Measurements from ENCODE around the gene DIP2B.

DIP2B gene

DNA sequence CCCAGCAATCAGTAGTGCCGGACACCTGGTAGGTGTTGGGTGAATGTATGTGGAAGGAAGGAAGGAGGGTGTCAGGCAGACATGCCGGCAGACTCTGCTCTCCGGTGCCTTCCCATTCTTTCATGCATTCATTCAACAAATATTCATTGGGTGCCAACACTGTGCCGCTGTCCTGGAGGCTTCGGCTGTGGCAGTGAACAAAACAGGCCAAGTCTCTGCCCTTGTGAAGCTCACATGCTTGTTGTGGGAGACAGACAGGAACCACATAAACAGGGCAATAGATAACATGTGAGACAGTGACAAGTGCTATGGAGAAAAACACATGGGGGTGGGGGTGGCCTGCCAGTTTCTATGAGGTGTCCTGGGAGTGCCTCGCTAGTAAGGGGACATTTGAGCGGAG, 202.6 kb downstream of the DIP2B start:
- no peaks in the 10 kb centered on the region for H3K27me3 ChIP-seq (replicated peaks in 2 of 5; ENCODE audit: control insufficient read depth in 4 of 5, insufficient read depth in 5 of 5, low read length in 4 of 5)
- H3K4me1 ChIP-seq (ENCODE audit: control extremely low read depth in 1 of 4, control insufficient read depth in 4 of 4, insufficient read depth in 4 of 4, low read length in 3 of 4): no peaks in the 10 kb centered on the region
- no peak overlapping the region for H3K27ac ChIP-seq (ENCODE audit: insufficient read depth in 1 of 2, low read depth in 1 of 2, low read length in 2 of 2, poor library complexity in 1 of 2, severe bottlenecking in 2 of 2)
- peaks cover 28 to 84% (median 54%) of the 10 kb centered on the region in 4 experiments for H3K36me3 ChIP-seq (ENCODE audit: control insufficient read depth in 4 of 4, insufficient read depth in 4 of 4, low read length in 3 of 4)
- no peaks in the 10 kb centered on the region for H3K9me3 ChIP-seq (ENCODE audit: control extremely low read depth in 1 of 5, control insufficient read depth in 4 of 5, insufficient read depth in 2 of 5, low read depth in 1 of 5, low read length in 4 of 5)
- H3K4me3 ChIP-seq (ENCODE audit: control insufficient read depth in 1 of 7, extremely low read depth in 1 of 7, insufficient read depth in 4 of 7, low read depth in 2 of 7, low read length in 6 of 7): no peak overlapping the region
- ChIA-PET CTCF (interaction anchor here (1.3 kb wide), 1 partner anchor 34 kb away, joined by 3 read pairs; no protein-coding TSS in a partner anchor), POLR2A (no interaction called here)
- 95% methylated on average over 6 of the region's 7 CpGs for WGBS (ENCODE audit: insufficient coverage)
- DNase-seq: no peak

DNA sequence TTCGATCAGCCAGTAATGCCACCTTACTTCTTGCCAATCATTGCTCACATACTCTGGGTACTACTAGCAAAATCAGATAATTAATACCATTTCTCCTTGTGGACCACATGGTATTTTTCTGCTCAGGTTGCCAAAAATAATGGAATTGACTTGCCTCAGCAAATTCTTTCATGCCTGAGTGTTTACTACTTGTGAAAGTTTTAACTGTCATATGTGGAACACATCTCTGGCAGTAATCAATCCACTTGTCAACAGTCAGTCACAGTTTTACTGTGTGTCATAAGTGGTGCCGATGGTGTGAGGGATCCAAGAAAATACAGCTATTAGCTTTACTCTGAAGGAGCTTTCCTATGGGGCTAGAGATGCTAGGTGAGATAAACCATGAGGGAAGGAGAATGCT, 203.8 kb downstream of the DIP2B start:
- Histone ChIP-seq H3K4me1 (ENCODE audit: control extremely low read depth in 1 of 4, control insufficient read depth in 4 of 4, insufficient read depth in 4 of 4, low read length in 3 of 4) (no peaks in the 10 kb centered on the region), H3K9me3 (ENCODE audit: control extremely low read depth in 1 of 5, control insufficient read depth in 4 of 5, insufficient read depth in 2 of 5, low read depth in 1 of 5, low read length in 4 of 5) (no peaks in the 10 kb centered on the region), H3K27ac (ENCODE audit: insufficient read depth in 1 of 2, low read depth in 1 of 2, low read length in 2 of 2, poor library complexity in 1 of 2, severe bottlenecking in 2 of 2) (no peak overlapping the region), H3K4me3 (ENCODE audit: control insufficient read depth in 1 of 7, extremely low read depth in 1 of 7, insufficient read depth in 4 of 7, low read depth in 2 of 7, low read length in 6 of 7) (no peak overlapping the region), H3K27me3 (replicated peaks in 2 of 5; ENCODE audit: control insufficient read depth in 4 of 5, insufficient read depth in 5 of 5, low read length in 4 of 5) (no peaks in the 10 kb centered on the region), H3K36me3 (ENCODE audit: control insufficient read depth in 4 of 4, insufficient read depth in 4 of 4, low read length in 3 of 4) (peaks cover 32 to 82% (median 56%) of the 10 kb centered on the region in 4 experiments)
- ChIA-PET CTCF (interaction anchor here (1.0 kb wide), 1 partner anchor 394 kb away, joined by 3 read pairs; no protein-coding TSS in a partner anchor), POLR2A (no interaction called here)
- no peak for DNase-seq
- 100% methylated on average over 2 of the region's 2 CpGs for WGBS (ENCODE audit: insufficient coverage)

DNA sequence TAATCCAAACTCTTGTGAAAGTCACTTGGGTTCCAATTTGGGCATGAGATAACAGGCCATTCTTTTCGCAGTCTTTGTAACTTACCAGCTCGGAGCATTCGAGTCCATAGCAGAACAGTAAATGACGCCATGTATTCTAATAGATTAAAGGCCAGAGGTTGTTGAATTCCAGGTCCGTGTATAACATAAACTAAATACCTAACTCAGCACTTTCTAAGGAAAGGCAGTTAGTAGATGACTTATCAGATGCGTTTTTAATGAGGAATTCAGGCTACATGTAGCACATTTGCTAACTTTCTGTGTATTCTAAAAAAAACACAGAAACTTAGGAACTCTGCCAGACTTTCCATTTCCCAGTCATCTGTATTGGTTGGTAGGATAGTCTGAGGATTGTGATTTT, 206.3 kb downstream of the DIP2B start:
- no peaks in the 10 kb centered on the region for H3K9me3 ChIP-seq (ENCODE audit: control extremely low read depth in 1 of 5, control insufficient read depth in 4 of 5, insufficient read depth in 2 of 5, low read depth in 1 of 5, low read length in 4 of 5)
- no peaks in the 10 kb centered on the region for H3K4me1 ChIP-seq (ENCODE audit: control extremely low read depth in 1 of 4, control insufficient read depth in 4 of 4, insufficient read depth in 4 of 4, low read length in 3 of 4)
- no CpG with 5 or more reads among the region's 6 CpGs for WGBS (ENCODE audit: insufficient coverage)
- no peak overlapping the region for H3K4me3 ChIP-seq (ENCODE audit: control insufficient read depth in 1 of 7, extremely low read depth in 1 of 7, insufficient read depth in 4 of 7, low read depth in 2 of 7, low read length in 6 of 7)
- no peak for DNase-seq
- peaks cover 27 to 81% (median 60%) of the 10 kb centered on the region in 4 experiments for H3K36me3 ChIP-seq (ENCODE audit: control insufficient read depth in 4 of 4, insufficient read depth in 4 of 4, low read length in 3 of 4)
- ChIA-PET POLR2A (no interaction called here), CTCF (interaction anchor here (1.0 kb wide), 1 partner anchor 18 kb away, joined by 3 read pairs; no protein-coding TSS in a partner anchor)
- H3K27me3 ChIP-seq (replicated peaks in 2 of 5; ENCODE audit: control insufficient read depth in 4 of 5, insufficient read depth in 5 of 5, low read length in 4 of 5): no peaks in the 10 kb centered on the region
- no peak overlapping the region for H3K27ac ChIP-seq (ENCODE audit: insufficient read depth in 1 of 2, low read depth in 1 of 2, low read length in 2 of 2, poor library complexity in 1 of 2, severe bottlenecking in 2 of 2)

DNA sequence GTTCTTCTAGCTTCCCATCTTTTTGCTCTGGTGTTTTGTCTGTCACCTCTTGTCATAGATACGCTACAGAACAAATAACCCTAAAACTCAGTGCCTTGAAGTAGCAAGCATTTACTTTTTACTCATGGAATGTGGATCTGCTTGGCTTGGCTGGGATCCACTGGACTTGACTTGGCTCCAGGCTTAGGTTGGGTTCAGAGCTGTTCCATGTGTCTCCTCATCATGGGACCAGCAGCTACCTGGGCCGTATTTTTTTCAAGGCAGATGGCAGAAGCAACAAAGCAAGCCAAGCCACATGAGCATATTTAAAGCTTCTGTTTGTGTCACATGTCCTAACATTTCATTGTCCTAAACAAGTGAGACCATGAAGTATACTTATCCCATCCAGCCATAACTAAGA, 210.4 kb downstream of the DIP2B start:
- Histone ChIP-seq H3K27me3 (replicated peaks in 2 of 5; ENCODE audit: control insufficient read depth in 4 of 5, insufficient read depth in 5 of 5, low read length in 4 of 5) (no peaks in the 10 kb centered on the region), H3K36me3 (ENCODE audit: control insufficient read depth in 4 of 4, insufficient read depth in 4 of 4, low read length in 3 of 4) (peaks cover 26 to 73% (median 48%) of the 10 kb centered on the region in 4 experiments), H3K4me1 (ENCODE audit: control extremely low read depth in 1 of 4, control insufficient read depth in 4 of 4, insufficient read depth in 4 of 4, low read length in 3 of 4) (no peaks in the 10 kb centered on the region), H3K27ac (ENCODE audit: insufficient read depth in 1 of 2, low read depth in 1 of 2, low read length in 2 of 2, poor library complexity in 1 of 2, severe bottlenecking in 2 of 2) (no peak overlapping the region), H3K4me3 (ENCODE audit: control insufficient read depth in 1 of 7, extremely low read depth in 1 of 7, insufficient read depth in 4 of 7, low read depth in 2 of 7, low read length in 6 of 7) (no peak overlapping the region), H3K9me3 (ENCODE audit: control extremely low read depth in 1 of 5, control insufficient read depth in 4 of 5, insufficient read depth in 2 of 5, low read depth in 1 of 5, low read length in 4 of 5) (no peaks in the 10 kb centered on the region)
- POLR2A ChIA-PET: no interaction called here
- CTCF ChIA-PET: interaction anchor here (1.3 to 1.6 kb wide), 3 partner anchors 10 to 15 kb away, joined by 3 to 5 read pairs (median 4); no protein-coding TSS in a partner anchor
- DNase-seq: no peak
- WGBS (ENCODE audit: insufficient coverage): 100% methylated on average over 1 of the region's 2 CpGs

DNA sequence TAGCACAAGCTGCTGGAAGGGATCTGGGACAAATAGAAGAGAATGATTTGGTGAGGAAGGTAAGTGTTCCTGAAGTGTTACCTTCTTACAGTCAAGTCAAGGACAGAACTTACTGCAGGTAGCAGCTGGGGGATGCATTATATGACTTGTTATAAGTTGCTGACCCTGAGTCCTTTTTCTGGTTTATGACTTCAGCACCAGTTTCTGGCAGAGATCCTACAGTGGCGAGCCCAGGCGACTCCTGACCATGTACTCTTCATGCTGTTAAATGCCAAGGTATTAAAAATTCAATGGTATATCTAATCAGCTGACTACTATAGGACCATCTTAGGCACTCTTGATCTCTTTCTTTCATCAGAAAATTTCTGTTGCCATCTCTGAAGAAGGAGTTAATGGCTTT, 214.0 kb downstream of the DIP2B start:
- Histone ChIP-seq H3K27ac (ENCODE audit: insufficient read depth in 1 of 2, low read depth in 1 of 2, low read length in 2 of 2, poor library complexity in 1 of 2, severe bottlenecking in 2 of 2) (no peak overlapping the region), H3K4me3 (ENCODE audit: control insufficient read depth in 1 of 7, extremely low read depth in 1 of 7, insufficient read depth in 4 of 7, low read depth in 2 of 7, low read length in 6 of 7) (no peak overlapping the region), H3K36me3 (ENCODE audit: control insufficient read depth in 4 of 4, insufficient read depth in 4 of 4, low read length in 3 of 4) (peaks cover 31 to 83% (median 57%) of the 10 kb centered on the region in 4 experiments), H3K27me3 (replicated peaks in 2 of 5; ENCODE audit: control insufficient read depth in 4 of 5, insufficient read depth in 5 of 5, low read length in 4 of 5) (no peaks in the 10 kb centered on the region), H3K9me3 (ENCODE audit: control extremely low read depth in 1 of 5, control insufficient read depth in 4 of 5, insufficient read depth in 2 of 5, low read depth in 1 of 5, low read length in 4 of 5) (no peaks in the 10 kb centered on the region), H3K4me1 (ENCODE audit: control extremely low read depth in 1 of 4, control insufficient read depth in 4 of 4, insufficient read depth in 4 of 4, low read length in 3 of 4) (no peaks in the 10 kb centered on the region)
- ChIA-PET POLR2A (interaction anchor here (0.6 kb wide), 1 partner anchor 24 kb away, joined by 7 read pairs; no protein-coding TSS in a partner anchor), CTCF (interaction anchor here (1.0 kb wide), 1 partner anchor 8 kb away, joined by 3 read pairs; no protein-coding TSS in a partner anchor)
- WGBS (ENCODE audit: insufficient coverage): no CpG with 5 or more reads among the region's 2 CpGs
- no peak for DNase-seq

DNA sequence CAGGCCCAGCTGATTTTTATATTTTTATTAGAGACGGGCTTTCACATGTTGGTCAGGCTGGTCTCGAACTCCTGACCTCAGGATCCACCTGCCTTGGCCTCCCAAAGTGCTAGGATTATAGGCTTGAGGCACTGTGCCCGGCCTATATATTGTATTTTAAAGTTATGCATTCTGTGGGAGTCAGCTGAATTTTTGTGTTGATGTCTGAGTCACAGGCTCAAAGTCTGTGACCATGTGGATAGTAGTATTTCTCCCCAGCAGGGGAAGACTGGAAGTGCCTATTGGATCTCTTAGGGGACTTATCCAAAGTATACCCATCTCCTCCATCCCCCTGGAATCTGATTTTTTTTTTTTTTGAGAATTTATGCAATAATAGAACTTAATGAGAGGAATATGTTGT, 215.3 kb downstream of the DIP2B start:
- H3K9me3 ChIP-seq (ENCODE audit: control extremely low read depth in 1 of 5, control insufficient read depth in 4 of 5, insufficient read depth in 2 of 5, low read depth in 1 of 5, low read length in 4 of 5): no peaks in the 10 kb centered on the region
- H3K27ac ChIP-seq (ENCODE audit: insufficient read depth in 1 of 2, low read depth in 1 of 2, low read length in 2 of 2, poor library complexity in 1 of 2, severe bottlenecking in 2 of 2): no peak overlapping the region
- no CpG with 5 or more reads among the region's 3 CpGs for WGBS (ENCODE audit: insufficient coverage)
- H3K4me3 ChIP-seq (ENCODE audit: control insufficient read depth in 1 of 7, extremely low read depth in 1 of 7, insufficient read depth in 4 of 7, low read depth in 2 of 7, low read length in 6 of 7): no peak overlapping the region
- no peaks in the 10 kb centered on the region for H3K27me3 ChIP-seq (replicated peaks in 2 of 5; ENCODE audit: control insufficient read depth in 4 of 5, insufficient read depth in 5 of 5, low read length in 4 of 5)
- peaks cover 41 to 83% (median 57%) of the 10 kb centered on the region in 4 experiments for H3K36me3 ChIP-seq (ENCODE audit: control insufficient read depth in 4 of 4, insufficient read depth in 4 of 4, low read length in 3 of 4)
- CTCF ChIA-PET: no interaction called here
- no peaks in the 10 kb centered on the region for H3K4me1 ChIP-seq (ENCODE audit: control extremely low read depth in 1 of 4, control insufficient read depth in 4 of 4, insufficient read depth in 4 of 4, low read length in 3 of 4)
- no peak for DNase-seq
- POLR2A ChIA-PET: no interaction called here

DNA sequence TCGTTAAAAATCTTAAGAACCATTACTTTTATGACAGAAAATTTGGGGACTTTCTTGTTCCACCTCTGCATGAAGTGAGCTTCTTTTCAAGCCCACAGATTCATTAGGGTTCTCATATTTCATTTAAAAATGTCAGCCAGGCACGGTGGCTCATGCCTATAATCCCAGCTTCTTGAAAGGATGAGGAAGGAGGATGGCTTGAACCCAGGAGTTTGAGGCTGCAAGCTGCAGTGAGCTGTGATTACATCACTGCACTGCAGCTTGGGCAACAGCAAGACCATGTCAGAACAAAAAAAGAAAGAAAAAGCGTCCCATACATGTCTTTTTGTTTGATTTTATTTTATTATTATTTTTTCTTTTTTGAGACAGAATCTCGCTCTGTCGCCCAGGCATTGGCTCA, 215.7 kb downstream of the DIP2B start:
- POLR2A ChIA-PET: no interaction called here
- H3K4me3 ChIP-seq (ENCODE audit: control insufficient read depth in 1 of 7, extremely low read depth in 1 of 7, insufficient read depth in 4 of 7, low read depth in 2 of 7, low read length in 6 of 7): no peak overlapping the region
- no peaks in the 10 kb centered on the region for H3K27me3 ChIP-seq (replicated peaks in 2 of 5; ENCODE audit: control insufficient read depth in 4 of 5, insufficient read depth in 5 of 5, low read length in 4 of 5)
- no peak for DNase-seq
- no peak overlapping the region for H3K27ac ChIP-seq (ENCODE audit: insufficient read depth in 1 of 2, low read depth in 1 of 2, low read length in 2 of 2, poor library complexity in 1 of 2, severe bottlenecking in 2 of 2)
- H3K36me3 ChIP-seq (ENCODE audit: control insufficient read depth in 4 of 4, insufficient read depth in 4 of 4, low read length in 3 of 4): peaks cover 41 to 83% (median 59%) of the 10 kb centered on the region in 4 experiments
- H3K4me1 ChIP-seq (ENCODE audit: control extremely low read depth in 1 of 4, control insufficient read depth in 4 of 4, insufficient read depth in 4 of 4, low read length in 3 of 4): no peaks in the 10 kb centered on the region
- WGBS (ENCODE audit: insufficient coverage): no CpG with 5 or more reads among the region's 5 CpGs
- CTCF ChIA-PET: no interaction called here
- H3K9me3 ChIP-seq (ENCODE audit: control extremely low read depth in 1 of 5, control insufficient read depth in 4 of 5, insufficient read depth in 2 of 5, low read depth in 1 of 5, low read length in 4 of 5): no peaks in the 10 kb centered on the region

Measured in common myeloid progenitor, CD34-positive (primary cell).